Adrenal gland (tissue), 5 donors: ENCODE measurements around the gene KCNMA1.

Experiments
- POLR2A ChIP-seq, 2 donors: fragments of 450-650 bp; IDR thresholded peaks; one replicate each; pipeline ENCODE4 v1.6.1; 2017; ENCODE audit warnings: antibody characterized with exemption in 2 of 2, mild to moderate bottlenecking in 2 of 2, moderate library complexity in 1 of 2
- TF ChIP-seq, protein P1 (sequence below), 6 experiments: fragments of 450-650 bp in 4 of 6; fragments of 200-600 bp in 2 of 6; sonication (generic) in 1 of 6; IDR thresholded peaks; 1 replicate in 5 of 6; 2 replicates in 1 of 6; pipeline versions ENCODE4 v1.5.1 to v1.8.0; 2016 to 2021; ENCODE audit warnings: antibody characterized with exemption in 6 of 6, mild to moderate bottlenecking in 2 of 6, moderate library complexity in 1 of 6
- donor health status: DM: no; HTN: no; CAD: no.

DNA sequence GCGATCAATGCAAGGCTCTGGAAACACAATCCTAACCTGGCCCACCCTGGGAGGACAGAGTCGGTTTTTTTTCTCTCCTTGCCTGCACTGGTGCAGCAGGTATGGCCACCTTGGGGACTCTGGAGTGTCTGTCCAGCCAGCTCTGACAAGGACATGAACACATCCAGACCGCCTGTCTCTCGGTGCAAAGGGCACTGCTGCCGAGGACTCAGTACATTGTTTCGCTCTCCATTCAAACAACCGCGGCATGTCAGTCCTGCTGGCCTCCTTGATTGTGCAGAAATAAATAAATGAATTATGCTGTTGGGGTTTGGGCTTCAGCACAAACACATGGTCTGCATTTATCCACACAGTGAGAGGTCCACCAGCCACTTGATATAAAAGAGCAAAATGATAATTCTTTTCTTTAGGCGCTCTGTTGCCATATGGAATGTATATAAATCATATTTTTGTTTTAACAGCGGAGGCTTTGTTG is 565.2 kb downstream of the KCNMA1 start:
- TF ChIP-seq, protein P1, sequence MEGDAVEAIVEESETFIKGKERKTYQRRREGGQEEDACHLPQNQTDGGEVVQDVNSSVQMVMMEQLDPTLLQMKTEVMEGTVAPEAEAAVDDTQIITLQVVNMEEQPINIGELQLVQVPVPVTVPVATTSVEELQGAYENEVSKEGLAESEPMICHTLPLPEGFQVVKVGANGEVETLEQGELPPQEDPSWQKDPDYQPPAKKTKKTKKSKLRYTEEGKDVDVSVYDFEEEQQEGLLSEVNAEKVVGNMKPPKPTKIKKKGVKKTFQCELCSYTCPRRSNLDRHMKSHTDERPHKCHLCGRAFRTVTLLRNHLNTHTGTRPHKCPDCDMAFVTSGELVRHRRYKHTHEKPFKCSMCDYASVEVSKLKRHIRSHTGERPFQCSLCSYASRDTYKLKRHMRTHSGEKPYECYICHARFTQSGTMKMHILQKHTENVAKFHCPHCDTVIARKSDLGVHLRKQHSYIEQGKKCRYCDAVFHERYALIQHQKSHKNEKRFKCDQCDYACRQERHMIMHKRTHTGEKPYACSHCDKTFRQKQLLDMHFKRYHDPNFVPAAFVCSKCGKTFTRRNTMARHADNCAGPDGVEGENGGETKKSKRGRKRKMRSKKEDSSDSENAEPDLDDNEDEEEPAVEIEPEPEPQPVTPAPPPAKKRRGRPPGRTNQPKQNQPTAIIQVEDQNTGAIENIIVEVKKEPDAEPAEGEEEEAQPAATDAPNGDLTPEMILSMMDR (IDR thresholded peaks at IDR 0.05), result no peak
- TF ChIP-seq POLR2A (IDR thresholded peaks at IDR 0.05), result no peak
